Inferior parietal cortex (tissue), 1 donor: ENCODE results near the gene TIPARP.
"Not testable (repeated sequence)": the region's sequence is repeated elsewhere in the genome, so short reads cannot be mapped to it uniquely, and the experiment has no call there.

Experiments used
- DNase-seq: peaks from one replicate; pipeline ENCODE4 v3.0.0-alpha.2; 2016; ENCODE audit errors: extremely low spot score

The TIPARP gene

DNA sequence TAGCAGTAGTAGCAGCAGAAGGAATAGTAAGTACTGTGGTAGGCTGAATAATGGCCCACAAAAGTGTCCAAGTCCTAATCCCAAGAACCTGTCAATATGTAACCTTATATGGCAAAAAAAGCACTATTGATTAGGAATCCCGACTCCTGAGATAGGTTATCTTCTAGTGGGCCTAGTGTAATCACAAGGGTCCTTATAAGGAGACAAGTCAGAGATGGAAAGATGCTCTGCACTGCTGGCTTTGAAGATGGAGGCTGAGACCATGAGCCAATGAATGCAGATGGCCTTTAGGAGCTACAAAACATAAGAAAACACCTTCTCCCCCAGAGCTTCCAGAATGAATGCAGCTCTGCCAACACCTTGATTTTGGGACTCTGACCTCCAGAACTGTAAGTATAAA is 36.0 kb downstream of the TIPARP start:
- DNase-seq: no peak

DNA sequence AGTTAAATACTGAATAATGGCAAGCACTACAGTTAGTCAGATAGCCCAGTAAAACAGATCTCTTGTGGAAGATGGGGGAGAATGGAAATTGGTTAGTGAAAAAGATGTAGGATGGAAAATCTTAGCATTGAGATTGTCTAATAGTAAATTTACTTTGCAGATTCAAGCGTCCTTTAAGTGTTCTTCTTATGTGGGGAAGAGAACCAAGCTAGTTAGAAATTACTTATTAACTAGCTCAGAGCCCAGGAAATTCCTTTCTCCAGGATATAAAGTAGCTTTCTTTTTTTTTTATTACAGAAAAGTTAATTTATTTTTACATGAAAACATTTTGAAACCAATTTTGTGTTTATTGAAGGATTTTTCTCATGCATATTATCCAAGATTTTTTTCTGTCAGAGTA is 36.7 kb downstream of the TIPARP start:
- DNase-seq: no peak

DNA sequence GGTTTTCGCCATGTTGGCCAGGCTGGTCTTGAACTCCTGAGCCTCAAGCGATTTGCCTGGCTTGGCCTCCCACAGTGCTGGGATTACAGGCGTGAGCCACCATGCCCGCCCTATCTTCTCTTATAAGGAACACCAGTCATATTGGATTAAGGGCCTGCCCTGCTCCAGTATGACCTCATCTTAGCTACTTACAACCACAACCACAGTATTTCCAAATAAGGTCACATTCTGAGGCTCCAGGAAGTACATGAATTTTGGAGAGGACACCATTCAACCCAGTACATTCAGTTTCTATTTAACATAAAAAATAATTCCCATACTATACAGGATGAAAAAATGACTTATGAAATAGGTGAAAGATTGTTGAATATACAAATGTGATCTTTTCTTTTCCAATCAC is 37.6 kb downstream of the TIPARP start:
- DNase-seq: not testable (repeated sequence)

DNA sequence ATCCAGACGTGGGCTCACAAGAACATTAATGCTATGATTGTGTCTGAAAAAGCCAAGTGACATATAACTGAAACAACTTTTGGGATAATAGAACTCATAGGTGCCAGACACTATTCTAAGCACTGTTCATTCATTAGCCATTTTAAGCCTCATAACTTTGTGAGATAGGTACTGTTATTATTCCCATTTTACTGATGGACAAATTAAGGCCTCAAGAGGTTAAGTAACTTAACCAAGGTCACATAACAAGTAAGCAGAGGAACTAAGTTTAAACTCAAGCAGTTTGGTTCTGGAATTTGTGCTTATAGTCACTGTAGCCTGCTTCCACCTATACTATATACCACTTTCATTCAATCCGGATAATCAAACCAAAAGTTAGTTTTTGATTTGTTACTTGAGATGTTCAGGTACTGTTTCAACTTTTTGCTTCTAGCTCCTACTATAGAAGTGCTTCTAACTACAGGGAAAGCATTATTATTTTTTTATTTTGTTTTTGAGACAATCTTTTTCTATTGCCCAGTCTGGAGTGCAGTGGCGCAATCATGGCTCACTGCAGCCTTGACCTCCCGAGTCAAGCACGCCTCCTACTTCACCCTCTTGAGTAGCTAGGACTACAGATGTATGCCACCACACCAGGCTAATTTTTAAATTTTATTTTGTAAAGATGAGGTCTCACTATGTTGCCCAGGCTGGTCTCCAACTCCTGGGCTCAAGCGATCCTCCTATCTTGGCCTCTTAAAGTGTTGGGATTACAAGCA is 41.9 kb downstream of the TIPARP start:
- DNase-seq: no peak

DNA sequence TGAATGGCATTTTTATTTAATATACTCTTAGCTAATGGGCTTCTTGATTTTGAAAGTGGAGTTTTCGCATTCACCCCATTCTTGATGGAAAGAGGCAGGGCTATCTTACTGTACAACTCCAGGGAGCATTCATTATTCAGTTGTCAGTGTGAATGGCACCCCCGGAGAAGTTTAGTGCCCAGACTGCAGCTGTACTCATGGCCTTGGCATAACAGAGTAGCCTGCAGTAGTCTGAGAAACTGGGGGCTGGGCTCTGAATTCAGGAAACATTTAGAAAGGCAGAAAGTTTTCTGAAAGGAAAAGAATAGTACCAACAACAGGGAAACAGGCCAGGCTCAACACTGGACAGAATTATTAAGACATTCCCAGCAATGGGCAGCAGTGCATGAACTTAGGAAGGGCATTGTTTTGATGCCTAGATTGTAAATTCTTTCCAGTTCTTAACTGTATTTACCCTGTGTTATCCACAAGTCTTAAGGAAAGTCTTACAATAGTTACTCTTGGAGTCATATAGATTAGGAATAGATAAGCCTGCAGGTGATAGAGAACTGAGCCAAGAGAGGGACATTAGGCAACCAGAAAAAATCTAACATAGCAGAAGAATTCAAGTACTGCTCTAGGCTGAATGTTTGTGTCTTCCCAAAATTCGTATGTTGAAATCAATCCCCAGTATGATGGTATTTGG is 44.4 kb downstream of the TIPARP start:
- DNase-seq: no peak

DNA sequence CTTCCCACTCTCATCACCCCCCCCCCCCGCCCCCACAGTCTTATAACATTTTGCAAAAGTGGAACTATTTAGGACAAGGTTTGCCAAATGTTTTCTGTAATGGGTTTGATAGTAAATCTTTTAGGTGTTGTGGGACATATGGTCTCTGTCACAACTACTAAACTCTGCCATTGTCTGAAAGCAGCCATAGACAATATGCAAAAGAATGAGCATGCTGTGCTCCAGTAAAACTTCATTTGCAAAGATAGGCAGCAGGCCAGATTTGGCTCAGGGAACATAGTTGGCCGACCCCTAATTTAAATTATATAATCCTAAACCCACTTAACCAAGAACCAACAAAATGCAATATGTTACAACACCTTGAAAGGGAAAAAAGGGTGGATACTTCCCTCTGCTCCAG is 46.4 kb downstream of the TIPARP start:
- no peak for DNase-seq

DNA sequence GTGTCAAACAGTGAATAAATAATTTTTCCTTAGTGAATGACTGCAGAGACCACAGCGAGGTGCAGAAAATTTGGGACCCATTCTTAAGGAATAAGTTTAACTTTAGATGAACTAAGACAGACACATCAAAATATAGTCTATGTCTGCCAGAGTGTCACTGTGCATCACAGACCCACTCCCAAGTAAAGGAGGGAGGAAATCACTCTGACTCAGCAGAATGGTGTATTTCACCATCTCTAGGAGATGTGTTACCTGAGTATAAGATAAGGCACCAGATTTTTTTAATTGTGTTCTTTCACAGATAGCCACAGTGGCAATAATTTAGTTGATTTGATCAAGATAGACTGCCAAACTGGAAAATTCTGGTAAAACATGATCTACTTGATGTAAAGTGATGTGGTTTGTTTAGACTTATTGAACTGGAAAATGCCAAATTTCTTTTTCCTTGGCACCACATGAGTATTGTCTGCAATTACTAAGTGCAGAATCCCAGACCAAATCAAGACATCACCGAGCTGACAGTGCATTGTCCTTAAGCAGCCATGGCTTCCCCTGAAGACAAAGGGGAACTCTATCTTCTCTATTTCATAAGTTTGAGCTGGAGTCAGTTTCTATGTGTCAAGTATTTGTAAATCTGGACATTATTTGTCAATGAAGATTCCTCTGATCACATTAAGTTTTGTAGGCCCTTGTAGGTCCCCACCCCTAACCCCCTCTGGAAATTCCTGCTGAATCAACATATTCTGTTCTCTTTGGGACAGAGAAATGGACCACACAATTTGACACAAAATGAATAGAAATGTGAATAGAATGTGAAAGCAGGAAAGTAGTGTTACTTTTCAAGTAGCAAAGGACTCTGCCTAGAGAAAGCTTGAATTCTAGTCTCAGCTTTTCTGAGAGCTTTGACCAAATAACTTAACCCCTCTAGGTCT is 47.6 kb downstream of the TIPARP start:
- no peak for DNase-seq

DNA sequence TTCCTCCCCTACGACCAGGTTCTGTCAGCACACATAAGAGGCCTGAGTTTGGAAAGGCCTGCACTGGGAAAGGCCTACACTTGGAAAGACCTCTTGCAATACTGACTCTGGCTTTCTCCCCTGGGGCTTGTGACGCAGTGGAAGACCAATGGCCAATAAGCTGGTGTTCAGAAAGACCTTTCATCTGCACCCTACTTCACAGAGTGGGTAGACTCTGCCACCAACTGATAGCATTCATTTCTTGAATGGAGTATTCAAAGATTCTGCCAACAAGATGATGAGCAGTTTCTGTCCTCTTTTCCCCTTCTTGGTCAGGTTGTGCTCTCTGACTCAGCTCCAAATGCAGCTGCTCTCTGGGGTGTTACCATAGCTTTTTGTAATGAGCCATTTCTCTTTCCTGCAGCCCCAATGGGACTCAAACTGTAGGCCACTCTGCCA is 48.8 kb downstream of the TIPARP start:
- DNase-seq: no peak

DNA sequence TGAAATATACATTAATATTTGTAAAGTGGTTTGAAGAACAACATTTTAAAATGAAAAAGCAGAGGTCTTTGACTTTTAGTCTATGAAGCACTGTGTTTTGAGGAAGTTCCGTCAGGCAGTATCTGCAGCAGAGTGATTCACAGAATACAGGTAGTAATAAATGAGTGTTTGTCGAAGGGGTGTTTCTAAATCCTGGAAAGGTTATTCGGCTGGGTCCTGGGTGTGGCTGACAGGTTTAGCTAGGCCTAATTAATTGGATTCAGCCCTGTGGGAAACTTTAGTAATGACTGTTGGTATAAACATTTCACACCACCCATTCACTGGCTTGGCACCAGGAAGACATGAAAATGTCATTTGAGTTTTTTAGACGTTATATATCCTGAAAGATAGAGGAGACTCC is 51.3 kb downstream of the TIPARP start:
- DNase-seq: no peak

DNA sequence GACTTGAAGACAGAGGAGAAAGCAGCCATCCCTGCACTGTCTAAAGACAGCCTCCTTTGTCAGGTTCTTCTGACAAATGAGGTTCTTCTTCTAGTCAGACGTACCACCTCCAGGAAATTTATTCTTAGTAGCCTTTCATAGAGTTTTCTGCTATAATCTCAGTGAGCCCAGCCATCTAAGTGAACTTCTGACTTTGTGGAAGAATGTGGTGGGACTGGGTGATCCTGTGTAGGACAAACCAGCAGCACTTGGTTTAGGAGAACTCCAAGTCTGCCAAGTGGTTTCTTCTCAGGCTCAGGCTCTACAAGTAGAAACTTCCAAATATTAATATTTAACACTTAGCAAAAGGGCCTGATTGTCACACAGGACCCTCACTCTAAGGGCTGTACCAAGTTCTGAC is 52.1 kb downstream of the TIPARP start:
- no peak for DNase-seq

DNA sequence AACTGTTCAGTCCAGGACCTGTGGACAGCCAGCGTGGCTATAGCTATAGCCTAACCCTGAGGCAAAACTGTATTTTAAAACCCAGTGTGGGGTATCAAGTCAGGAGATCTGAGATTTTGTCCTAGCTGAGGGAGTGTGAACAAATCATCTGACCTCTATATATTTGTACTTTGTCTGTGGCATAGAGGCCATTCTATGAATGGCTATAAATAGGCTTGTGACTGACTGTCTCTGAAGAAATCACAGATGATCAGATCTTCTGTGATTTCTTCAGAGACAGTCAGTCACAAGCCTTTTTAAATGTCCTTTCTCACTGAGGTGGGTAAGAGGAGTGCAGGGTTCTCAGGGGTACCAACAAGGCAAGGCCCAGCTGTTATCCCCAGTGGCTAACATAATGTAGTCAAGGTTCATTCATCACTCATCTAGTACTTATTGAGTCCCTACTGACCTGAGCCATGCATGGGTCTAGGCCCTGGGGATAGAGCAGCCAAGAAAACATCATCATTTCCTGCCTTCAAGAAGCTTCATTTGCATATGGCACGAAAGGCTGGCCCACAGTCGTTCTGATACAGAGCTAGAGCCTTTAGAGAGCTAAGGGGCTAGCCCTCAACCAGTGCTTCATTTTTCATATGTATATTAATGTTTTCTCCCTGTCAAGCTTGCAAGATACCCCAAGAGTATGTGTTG is 53.3 kb downstream of the TIPARP start:
- no peak for DNase-seq

DNA sequence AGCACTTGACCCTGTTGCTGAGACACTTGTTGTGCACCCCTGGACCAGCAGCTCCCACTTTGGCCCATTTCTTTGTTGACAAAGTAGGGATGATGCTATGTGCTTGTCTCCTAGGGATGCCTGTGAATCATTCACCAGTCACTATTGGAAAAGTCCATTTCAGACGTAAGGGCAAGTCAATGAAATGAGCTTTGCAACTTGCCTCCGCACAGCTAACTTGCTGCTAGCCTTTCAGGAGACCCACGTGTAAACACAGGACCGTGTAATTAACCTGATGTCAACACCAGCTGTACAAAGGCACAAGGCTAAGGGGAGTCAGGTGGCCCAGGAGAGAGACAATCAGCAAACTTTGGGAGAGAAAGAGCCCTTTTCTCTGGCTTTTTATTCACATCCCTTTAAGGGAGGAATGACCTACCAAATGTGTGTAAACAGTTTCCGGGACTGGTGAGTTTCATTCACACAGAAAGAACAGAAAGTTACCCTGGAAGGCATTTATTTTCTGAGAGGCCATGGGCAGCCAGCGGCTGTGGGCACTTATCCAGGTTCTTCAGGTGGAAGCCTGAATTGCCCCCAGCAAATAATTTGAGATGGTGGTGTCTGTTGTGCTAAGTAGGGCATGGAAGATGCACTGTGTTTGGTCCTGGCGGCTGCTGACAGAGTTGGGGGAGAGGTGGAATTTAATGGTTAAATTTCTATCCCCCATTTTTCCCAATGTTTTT is 54.0 kb downstream of the TIPARP start:
- no peak for DNase-seq

DNA sequence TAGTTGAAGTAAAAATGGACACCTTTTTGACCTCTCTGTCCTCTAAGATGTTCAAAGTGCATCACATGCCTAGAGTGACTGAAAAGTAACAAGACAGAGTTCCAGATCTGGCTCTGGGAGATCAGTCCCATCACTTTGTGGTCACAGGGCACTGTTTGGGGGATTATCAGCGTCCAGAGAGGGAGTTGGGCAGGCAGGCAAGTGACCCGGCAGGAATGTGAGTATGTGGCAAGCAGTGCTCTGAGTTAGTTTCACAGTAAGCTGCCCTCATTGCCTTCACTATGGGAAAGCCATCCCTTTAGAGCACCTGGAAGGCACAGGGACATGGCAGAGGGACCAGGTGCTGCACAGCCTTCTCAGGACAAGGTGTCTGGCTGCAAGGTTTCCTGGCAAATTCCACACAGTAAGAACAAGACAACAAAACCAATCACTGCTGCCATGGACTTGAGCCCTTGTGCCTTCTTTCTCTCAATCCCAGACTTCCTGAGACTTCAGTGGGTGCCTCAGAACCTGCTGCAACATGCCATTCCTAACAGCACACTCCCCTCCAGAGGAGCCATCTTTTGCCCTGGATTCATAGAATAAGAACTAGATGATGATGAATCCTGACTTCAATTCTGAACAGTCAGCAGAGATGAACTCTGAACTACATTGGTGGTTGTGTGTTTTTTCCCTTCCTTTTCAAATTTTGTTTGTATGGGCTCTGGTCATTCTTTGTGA is 55.2 kb downstream of the TIPARP start:
- no peak for DNase-seq

DNA sequence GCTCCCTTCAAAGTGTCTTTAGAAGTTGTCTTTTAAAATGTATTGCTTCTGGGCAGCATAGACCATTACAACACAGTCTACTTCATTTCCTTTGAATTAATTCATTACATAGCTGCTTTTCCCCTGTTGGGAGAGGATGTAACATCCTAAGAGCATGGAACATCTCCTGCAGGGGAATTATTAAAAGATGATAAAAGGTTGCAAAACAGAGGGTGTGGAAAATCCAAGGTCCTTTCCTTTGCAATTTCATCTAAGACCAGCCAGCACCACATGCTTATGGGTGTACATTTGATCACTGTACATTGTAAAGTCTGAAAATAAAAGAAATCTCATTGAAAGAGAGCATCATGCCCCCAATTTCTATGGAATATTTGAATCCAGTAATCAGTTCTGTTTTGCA is 57.4 kb downstream of the TIPARP start:
- DNase-seq: no peak

DNA sequence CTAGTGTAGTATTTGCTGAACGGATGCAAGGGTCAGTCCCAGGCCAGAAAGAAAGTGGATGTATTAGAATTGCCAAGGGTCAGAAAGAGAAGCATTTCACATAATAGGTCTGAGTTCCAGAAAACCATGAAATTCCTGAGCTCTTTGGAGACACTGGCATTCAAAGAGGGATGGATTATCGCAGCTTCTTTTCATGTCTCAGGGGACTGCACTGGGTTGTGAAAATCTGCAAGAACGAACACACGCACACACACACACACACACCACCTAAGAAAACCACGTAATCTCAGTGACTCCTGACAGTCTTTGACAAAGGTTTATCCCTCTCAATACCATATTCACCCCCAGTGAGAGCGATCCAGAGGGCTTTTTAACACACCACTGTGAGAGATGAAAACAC is 57.9 kb downstream of the TIPARP start:
- no peak for DNase-seq

DNA sequence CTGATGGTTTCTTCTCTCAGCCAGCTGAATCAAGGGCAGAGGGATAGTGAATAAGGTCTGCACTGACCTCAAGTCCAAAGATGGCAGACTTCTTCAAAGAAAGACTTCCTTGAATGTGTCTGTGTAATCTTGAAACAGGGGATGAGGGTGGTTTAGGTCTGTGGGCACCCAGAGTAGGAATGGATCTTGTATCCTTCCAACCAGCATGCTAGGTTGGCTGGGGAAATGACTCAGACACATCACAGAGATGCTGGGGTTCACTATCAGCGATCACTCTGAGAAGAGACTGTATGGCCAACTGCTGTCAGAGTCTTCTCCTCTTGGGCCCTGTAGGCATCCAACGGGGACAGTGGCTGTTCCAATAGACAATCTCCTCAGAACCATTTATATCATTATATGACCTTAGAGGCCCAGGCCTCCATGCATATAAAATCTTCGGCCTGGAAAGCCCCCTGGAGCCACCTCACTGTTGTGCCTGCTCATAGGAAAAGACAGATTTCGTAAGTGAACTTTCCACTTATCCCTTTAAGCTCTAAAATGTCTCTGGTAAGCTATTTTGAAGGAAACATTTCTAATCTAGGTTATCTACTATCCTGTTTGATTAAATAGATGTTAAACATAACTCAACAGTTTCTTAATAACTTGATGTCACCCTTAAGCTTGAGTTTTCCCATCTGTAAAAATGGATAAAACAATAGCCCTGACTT is 58.5 kb downstream of the TIPARP start:
- no peak for DNase-seq

DNA sequence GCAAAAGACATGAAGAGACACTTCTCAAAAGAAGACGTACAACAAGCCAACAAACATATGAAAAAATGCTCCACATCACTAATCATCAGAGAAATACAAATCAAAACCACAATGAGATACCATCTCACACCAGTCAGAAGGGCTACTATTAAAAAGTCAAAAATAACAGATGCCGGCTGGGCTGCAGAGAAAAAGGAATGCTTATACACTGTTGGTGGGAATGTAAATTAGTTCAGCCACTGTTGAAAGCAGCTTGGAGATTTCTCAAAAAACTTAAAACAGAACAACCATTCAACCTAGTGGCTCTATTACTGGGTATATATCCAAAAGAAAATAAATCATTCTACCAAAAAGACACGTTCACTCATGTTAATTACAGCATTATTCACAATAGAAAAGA is 60.3 kb downstream of the TIPARP start:
- DNase-seq: not testable (repeated sequence)

DNA sequence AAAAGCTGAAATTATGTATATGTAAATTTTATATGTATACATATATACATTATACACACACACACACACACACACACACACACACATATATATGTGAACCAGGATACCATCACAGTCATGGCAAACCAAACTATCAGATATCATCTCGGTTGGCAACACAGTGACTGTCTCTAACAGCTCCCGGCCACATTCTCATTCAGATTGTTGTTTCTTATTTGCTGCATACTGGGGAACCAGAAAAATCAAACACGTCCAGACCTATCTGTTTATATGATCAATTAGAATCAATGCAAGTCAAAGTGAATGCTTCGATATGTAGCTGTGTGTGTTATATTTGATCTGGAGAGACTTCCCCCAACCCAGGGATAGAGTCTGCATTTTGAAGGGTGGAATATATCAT is 61.1 kb downstream of the TIPARP start:
- DNase-seq: no peak

DNA sequence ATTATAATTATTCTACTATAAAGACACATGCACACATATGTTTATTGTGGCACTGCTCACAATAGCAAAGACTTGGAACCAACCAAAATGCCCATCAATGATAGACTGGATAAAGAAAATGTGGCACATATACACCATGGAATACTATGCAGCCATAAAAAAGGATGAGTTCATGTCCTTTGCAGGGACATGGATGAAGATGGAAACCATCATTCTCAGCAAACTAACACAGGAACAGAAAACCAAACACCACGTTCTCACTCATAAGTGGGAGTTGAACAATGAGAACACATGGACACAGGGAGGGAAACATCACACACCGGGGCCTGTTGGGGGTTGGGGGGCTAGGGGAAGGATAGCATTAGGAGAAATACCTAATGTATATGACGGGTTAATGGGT is 62.7 kb downstream of the TIPARP start:
- not testable (repeated sequence) for DNase-seq

DNA sequence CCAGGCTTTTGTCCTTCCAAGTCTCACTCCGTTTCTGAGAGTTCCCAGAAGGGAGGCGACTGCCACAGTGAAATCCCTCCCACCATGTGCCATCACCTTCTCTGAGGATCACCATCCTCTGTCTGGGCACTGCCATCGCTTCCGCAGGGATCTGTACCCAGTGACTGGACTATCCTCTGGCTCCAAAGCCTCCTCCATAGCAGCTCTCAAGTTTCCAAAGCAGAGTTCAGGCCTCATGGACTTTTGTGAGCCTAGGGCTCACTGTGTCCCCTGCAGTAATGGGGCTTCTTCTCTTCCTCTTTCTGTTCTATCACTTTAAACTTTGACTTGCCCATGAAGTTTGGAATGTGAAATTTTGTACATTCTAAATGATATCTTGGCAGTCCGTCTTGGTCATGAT is 63.9 kb downstream of the TIPARP start:
- no peak for DNase-seq
